SIG-M5 (cell line): Measurements from ENCODE around the gene EPHB1.
A peak's percentile ranks its signal among the peaks of the same experiment; 100 is the strongest.

Experiments
- DNase-seq: peaks from one replicate; lab custom pipeline; 2025; lab: John Stamatoyannopoulos, UW

EPHB1 gene

DNA sequence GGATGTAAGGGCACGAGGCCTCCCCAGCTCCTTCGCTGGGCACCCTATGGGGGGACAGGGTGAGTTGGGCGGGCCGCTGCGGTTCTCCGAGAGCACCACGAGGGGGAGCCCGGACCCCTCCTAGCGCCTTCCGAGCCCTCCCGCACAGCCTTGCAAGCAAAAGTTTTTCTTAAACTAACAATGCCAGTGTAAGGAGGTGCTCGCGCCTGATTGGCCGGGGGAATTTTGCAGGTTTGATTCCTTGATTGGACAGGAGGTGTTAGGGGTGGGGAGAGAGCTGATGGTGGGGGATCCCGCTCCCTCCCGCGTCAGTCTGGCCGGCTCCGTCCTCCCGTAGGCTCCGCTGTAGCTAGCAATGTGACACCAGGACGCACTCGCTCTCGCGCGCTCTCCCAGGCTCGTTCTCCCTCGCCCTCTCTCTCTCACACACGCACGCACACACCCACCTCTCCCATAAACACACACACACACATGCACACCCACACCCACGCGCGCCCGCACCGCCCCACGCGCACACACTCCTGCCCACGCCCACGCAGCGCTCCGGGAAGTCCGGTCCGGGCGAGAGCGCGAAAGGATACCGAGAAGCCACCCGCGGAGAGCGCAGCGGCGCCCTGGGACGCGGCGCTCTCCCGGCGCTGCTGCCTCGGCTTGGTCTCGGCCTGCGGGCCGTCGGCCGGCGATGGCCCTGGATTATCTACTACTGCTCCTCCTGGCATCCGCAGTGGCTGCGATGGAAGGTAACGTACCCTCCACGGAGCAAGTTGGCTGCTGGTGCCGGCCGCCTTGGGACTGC lies at the start of gene EPHB1:
Gene EPHB1, plus strand, starts transcription at position 311 of the 796 bp plus-strand sequence.
- peak; percentile 1 for DNase-seq

DNA sequence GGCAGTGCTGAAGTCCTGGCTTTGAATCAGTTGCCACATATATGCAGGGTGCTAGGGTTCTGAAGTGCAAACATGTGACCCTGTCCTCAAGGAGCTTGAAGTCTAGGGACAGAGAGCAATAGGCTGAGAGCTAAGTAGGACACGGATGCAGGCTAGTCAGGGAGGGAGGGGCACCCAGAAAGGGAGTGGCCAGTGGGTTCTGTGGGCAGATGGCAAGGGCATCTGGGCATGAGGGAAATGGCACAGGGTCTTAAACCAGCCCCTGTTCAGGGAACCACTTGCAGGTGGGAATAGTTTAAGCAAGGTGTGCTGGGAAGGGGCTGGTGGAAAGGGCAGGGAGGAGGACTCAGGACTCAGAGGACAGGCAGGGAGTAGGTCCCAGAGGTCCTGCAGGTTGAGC lies 46.4 kb upstream of the EPHB1 start:
- no peak for DNase-seq

DNA sequence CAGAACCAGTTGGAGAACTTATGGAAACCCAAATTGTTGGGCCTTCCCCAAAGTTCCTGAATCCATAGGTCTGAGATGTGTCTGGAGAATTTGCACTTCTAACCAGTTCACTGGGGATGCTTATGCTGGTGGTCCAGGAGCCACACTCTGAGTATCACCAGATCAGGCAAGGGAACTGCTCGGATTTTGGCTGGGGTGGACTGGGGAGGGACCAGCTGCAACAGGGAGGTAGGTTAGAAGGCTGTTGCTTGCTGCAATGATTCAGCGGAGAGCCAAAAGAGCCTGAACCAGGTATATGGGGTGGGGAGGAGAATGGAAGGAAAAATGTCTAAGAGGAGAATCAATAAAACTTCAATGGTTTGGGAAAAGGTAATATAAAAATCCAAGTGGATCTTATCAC lies 45.9 kb upstream of the EPHB1 start:
- no peak for DNase-seq

DNA sequence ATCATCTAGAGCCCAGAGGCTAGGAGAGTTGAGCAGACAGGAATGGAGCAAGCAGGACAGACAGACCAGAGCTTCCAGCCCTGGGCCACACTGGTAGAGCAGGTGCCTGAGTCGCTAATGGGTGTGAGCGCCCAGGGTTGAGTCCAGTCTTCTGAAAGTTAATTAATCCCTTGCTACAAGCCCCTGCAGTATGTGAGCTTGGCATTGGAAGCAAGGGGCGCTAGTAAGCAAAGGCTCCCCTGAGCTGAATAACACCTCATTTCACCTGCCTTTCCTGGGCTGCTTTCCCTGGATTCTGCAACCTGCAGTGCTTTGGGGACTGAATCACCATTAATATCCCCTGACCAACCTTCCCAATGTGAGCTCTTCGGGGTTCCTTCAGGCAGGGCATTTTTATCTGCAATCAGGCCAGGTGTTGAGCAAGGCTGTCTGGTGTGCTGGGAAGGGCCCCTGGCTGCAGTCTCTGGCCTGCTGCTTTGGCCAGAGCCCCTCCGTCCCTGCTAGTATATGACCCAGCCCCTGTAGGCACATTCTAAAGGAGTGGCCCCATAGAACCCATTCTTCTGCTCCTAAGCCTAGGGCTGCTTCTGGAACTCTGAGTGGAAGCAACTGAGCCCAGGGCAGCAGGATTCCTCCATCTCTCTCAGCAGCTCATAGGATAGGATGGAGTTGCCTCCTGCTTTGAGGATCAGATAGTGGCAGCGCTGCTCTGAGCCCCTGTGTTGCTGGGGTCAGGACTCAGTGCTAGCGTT lies 45.1 kb upstream of the EPHB1 start:
- DNase-seq = no peak

DNA sequence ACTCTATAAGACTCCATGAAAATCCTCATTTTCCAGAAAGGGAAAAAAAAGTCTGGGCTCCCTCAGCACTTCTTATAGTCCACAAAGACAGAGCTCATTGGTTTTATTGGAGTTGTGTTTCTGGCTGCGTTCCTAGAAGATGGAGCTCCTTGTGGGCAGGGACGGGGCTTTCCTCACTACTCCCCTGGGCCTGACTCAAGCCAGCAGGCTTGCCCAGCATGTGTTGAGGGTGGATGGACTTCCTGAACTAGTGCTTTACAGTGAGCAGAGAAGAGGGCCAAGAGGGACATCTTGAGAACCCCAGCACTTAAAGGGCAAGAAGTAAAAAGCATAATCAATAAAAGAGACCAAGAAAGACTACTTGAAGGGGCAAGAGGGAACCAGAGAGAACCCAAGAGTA lies 43.2 kb upstream of the EPHB1 start:
- no peak for DNase-seq

DNA sequence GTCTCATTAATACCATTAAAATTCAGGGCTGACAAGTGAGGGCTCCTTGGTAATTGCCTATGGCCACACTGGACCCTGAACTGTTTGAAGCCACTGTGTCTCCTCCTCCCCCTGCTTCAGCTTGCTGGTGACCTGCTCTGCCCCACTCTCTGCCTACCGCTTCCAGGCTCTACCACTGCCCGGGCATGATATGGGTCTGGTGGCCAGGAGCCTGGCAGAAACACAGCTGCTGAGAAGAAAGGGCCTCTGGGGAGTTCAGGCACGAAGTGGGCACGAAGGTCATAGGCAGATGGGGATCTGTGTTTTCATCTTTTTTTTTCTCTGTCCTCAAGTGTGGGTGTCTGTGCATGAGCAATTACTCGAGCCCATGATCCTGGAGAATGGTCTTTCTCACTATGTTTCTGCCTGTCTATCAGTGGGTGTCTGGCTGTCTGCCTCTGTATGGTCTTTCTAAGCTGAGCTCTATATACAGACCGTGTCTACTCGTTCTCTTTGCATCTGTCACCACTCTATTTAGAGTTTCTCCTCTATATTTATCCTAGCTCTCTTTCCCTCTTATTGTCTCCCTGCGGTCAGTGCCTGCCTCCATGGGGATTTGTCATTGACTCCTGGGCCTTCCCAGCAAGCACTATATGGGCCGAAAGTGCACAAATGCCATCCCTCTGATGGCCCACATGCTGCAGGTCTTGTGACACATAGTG lies 42.1 kb upstream of the EPHB1 start:
- DNase-seq = no peak

DNA sequence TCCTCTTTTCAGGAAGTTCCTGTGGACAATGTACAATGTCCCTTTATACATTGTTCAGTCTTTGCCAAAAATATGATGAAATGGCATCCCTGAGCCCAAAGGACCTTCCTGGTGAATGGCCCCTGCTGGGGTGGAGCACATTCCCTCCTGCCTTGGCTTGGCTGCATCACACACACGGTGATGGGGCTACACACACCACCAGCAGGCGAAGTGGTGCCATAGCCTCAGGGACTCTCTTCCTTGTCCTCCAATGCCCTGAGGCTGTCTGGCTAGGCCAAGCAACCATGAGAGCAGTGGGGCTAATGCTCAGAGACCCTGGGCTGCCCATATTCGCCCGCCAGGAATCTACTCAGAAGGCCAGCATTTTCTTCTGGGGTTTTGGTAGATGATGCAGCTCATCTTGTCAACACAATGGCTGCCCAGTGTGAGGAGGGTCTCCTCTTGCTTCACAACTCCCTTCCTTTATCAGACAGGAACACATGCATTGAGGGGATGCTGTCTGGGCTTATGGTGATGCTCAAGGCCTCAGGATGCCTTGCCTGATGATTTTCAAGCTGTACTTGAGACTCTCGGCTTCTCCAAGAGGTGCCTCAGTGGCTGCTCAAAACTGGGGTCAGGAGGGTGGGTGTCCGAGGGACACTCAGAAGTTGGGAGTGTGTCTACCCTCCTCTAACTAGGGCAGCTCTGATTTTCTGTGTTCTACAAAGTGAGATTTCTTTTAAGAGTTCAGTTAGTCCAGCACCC lies 40.9 kb upstream of the EPHB1 start:
- no peak for DNase-seq

DNA sequence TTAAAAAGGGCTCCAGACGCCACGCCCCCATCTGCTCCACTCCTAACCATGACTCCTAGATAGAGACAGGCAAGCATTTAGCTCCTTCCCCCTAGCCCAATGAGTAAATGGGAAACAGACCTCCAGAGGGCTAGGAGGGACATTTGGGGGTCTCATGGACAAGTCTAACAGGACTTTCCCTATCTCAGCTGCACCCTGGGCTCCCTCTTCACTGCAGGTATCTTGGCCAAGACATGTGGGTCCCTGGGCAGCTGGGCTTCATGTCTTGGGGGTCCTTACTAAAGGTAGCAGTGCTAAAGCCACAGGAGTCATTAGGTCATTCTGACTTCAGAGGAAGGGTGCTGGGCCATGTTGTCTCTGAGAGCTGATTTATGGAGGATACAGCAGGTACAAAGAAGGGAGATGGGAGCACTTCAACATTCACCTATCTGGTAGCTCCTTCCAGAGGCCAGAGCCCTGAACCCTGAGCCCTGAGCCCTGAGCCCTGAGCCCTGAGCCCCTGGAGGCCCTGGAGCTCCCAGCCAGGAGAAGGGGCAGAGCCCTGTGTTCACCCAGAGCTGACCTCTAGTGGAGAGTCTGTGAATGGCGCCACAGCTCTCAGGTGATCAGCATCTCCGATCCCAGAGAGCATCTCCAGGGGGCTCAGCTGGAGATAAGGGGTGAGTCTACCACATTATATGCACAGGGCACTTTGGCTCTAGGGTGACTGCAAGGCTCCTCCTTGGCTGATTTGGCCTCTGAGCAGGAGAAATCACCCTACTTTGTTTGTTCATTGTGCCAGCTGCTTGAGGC lies 40.1 kb upstream of the EPHB1 start:
- DNase-seq = no peak

DNA sequence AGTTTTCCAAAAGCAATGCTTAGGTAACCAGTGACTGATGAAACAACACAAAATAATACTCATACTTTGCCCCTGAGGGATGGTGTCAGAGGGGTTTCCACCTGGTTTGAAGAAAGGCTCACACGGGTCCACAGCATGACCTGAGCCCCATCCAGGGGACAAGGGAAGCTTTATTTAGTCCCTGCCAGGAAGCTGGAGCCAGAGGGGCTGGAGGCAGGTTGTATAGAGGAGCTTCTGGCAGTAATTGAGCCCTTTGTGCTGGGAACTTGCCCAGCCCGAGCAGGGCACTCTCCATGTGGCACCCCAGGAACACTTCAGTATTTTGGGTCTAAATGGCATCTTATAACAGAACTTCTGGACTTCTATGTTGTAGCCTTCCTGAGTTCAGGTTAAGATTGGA lies 39.2 kb upstream of the EPHB1 start:
- no peak for DNase-seq

DNA sequence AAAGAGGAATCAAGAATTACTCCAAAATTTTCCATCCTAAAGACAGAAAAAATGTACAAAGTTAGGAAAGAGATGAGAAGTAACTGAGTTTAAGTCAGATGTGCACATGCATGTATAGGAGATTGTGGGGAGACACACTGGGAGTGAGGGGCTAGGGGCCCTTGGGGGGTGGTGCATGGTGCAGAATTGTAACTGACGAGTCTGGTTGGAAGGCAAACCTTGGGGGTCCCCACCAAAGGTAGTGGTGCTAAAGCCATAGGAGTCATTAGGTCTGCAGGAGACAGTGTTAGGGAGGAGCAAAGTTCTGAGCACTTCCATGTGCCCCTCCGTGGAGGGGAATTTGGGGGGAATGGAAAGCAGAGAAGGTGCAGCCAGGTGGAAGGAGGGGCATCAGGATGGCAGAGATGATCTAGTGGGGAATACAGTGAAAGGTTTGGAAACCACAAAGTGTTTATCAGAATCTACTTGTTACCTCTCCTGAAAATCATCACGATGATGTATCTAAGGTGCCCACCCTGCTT lies 37.5 kb upstream of the EPHB1 start:
- no peak for DNase-seq

DNA sequence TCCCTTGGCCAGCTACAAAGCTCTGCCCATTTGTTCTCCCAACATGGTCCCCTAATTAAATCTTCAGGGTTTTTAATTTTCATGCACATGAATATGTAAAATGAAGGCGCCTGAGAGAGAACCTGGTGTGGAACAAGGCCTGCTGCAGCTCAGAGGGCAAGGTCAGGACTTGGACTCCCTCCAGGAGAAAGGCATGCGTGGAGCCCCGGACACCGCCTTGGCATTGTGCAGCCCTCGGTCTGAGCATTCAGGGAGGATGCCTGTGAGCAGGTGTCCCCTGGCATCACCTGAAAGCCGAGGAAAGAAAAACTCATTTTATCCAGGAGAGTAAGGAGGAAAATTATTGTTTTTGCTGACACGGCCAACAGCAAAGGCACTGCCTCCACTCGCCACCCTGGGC lies 33.8 kb upstream of the EPHB1 start:
- DNase-seq = no peak

DNA sequence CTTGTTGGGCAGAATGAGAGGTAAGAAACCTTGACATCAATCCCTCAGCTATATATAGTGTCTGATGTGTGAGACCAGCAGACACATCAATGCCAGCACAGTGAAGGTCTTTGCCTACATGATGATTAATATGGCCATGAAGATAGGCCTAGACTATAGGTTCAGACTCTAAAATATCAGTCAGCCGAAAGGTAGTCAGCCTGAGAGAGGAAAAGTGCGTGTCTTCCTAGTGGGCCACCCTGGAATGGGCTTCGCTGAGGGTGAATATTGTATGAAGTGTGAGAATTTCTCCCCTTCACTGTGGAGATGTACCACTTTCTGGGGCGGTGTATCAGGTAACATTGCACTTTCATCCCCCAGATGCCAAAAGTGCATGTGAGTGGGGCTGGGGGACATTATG lies 33.0 kb upstream of the EPHB1 start:
- no peak for DNase-seq

DNA sequence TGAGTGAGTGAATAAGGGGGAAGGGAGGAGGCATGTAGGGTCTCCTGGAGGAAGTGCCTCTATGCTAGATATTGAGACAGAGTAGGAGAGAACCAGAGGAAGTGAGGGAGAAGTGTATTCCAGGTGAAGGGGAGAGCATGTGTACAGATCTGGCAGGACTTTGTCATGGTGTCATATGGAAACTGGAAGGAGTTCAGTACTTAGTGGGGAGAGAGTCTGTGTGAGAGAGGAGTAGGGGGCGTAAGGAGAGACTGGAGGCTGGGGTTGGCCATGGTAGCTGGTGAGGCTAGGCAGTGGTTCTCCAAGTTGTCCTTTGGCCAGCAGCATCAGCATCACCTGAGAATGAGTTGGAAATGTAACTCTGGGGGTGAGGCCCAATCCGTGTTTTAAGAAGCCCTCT lies 29.6 kb upstream of the EPHB1 start:
- DNase-seq = no peak

DNA sequence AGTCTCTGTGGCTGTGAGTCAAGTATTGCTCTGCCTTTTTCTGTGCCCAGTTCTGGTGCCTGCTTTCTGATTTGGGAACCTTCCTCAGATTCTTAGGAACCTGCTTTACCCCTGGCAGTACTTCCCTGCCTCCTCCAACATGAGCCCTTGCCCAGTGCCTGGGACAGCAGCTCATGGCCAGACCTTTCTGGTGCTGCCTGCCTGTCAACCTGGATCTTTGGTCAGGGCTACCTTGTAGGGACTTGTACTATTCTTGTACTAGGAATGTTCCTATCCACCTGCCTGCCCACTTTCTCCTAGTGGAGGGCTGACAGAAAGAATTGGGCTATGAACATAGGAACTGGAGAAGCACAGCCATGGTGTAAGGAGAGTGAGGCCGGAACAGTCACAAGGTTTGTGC lies 28.8 kb upstream of the EPHB1 start:
- DNase-seq = no peak

DNA sequence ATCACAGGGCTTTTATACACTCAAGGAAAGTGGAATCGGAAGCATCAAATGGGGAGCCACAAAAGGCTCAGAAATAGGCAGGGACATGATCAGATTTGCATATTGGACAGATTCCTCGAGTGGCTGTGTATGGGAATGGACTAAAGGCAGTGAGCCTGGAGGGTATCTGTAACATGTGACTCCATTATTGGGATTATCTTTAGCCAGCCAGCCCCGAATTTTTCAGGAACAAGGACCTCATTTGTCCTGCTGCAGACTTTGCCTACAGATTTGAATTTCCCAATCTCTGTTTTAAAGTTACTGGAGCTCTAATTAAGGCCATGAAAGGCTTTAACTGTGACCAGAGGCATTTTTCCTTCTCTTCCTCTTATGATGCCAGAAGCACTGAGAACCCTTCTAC lies 26.9 kb upstream of the EPHB1 start:
- no peak for DNase-seq

DNA sequence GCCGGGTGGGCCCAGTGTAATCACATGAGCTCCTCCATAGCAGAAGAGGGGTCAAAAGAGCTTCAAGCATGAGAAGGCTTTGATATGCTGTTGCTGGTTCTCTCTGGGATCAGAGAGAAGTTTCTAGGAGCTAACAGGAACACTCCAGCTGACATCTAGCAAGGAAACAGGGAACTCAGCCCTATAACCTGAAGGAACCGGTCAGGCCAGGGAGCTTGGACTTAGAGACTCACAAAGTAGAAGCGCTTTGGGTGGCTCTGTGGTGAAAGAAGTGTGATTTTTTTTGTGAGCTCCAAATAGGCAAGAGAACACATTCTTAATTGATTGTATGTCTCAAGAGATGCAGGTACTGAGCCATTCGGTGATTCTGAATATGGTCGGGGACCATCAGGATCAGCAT lies 26.2 kb upstream of the EPHB1 start:
- DNase-seq = no peak

DNA sequence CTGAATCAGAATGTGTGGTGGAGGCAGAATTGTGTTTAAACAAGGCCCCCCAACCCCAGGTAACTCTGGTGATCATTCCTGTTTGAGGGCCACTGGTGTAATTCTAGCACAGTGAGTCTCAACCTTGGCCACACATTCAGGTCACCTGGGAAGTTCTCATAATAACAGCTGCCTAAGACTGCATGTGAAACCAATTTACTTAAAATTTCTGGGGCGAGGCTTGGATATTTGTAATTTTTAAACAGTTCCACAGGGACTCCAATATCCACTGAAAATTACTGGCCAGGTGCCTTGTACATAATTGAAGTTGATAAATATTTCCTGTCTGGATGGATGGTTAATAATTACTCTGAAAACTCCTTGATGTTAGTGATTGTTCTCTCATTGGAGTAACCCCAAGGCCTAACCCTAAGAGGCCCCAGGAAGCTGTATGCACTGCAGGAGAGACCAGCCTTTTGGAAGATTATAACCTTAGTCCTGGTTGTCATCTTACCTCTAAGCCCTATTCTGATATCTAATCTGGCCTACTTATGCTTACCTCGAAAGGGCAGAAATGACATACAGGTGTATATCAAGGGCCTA lies 25.7 kb upstream of the EPHB1 start:
- no peak for DNase-seq

DNA sequence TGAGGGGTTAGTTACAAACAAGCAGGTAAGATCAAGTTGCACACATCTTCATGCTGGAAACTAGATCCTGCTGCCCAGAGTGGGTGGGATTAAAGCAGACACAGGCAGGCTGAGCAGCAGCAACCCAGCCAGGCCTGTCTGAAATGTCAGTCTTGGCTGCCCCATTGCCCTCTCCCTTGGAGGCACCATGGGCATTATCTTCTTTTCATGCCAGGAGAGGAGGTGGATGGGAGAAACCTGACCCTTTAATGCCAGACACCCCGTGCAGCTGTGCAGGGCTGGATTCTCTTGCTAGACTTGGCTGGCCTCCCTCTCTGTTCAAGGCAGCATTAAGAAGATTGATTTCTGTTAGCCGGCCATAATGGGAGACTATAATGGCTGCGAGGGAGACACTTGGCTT lies 23.0 kb upstream of the EPHB1 start:
- no peak for DNase-seq

DNA sequence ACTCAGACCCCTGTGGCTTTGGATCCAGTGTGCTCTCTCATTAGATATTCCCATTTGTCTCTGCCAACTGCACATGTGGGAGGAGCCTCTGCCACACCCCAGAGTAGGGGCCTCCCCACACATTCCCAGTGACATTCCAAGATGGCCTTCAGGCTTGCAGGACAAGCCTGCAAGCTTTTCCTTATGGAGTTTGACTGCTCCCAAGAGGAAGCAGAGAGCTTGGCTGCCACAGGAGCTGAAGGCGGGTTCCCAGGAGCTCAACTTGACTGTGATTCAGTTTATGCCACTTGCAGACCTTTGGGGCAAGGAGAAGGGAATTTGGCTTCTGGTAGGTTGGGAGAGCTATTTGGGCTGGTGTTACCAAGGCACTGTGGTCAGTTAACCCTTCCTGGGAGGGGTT lies 22.5 kb upstream of the EPHB1 start:
- DNase-seq = no peak

DNA sequence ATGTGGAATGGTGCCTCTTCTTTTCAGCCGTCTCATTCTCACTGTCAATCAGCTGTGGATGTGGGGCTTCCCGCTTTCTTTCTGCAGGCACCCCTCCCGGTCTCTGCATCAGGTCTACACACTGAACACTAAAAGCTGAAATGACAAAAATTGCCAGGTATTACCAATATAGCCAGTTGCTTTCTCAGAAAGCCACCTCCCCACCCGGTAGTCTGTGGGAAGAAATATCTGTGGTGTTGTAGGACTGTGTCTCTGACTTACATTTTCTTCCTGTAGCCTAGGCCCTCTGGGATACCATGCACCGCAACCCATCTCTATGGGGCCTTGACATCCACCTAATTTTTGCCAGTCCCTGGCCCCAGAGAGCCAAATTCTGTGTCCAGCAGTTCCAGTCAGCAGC lies 19.2 kb upstream of the EPHB1 start:
- no peak for DNase-seq

DNA sequence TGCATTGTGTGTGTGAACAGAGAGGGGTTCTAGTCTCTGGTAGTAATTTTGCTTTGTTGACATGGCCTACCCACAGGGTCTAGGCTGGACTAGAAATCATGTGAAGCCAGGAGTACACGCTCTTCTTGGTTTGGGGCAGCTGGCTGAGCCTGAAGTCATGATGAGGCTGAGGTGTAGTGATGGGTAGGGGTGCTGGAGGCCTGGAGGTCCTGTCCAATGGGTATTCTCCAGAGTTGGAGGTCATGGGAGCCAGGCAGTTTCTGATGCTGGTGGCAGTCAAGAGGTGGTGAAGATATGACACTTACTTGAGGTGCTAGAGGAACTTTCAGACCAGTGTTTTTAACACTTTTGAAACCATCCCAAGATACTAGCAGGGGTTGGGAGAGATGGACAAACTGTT lies 18.5 kb upstream of the EPHB1 start:
- no peak for DNase-seq
